ENCODE results near the gene BMP7.
"Not testable (repeated sequence)": the region's sequence is repeated elsewhere in the genome, so short reads cannot be mapped to it uniquely, and the experiment has no call there.

The BMP7 gene

DNA sequence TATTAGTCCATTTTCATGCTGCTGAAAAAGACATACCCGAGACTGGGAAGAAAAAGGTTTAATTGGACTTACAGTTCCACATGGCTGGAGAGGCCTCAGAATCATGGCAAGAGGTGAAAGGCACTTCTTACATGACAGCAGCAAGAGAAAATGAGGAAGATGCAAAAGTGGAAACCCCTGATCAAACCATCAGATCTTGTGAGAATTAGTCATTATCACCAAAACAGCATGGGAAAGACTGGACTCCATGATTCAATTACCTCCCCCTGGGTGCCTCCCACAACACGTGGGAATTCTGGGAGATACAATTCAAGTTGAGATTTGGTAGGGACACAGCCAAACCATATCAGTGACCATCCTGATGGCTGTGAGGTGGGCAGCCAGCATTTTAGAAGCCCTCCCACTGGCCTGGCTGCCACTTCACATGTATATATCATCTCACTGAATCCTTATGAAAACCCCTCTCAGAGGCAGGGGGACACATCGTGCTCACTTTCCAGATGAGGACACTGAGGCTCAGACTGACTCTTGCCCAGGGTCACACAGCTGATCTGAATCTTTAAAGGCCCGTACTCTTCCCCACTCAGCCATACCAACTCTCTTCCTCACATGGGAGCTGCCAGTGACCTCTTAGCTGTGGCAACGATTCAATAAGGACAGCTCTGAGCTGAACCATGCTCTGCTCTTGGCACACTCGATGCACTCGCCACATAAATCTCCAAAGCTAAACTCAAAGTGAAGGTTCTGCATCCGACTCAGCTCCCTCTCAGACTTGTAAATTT is 25.7 kb downstream of the BMP7 start:
- TF ChIP-seq, protein P1, sequence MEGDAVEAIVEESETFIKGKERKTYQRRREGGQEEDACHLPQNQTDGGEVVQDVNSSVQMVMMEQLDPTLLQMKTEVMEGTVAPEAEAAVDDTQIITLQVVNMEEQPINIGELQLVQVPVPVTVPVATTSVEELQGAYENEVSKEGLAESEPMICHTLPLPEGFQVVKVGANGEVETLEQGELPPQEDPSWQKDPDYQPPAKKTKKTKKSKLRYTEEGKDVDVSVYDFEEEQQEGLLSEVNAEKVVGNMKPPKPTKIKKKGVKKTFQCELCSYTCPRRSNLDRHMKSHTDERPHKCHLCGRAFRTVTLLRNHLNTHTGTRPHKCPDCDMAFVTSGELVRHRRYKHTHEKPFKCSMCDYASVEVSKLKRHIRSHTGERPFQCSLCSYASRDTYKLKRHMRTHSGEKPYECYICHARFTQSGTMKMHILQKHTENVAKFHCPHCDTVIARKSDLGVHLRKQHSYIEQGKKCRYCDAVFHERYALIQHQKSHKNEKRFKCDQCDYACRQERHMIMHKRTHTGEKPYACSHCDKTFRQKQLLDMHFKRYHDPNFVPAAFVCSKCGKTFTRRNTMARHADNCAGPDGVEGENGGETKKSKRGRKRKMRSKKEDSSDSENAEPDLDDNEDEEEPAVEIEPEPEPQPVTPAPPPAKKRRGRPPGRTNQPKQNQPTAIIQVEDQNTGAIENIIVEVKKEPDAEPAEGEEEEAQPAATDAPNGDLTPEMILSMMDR (IDR thresholded peaks at IDR 0.05; ENCODE audit: low read depth, low read length): no peak
- DNase-seq (ENCODE audit: extremely low read depth, low read depth): no peak

DNA sequence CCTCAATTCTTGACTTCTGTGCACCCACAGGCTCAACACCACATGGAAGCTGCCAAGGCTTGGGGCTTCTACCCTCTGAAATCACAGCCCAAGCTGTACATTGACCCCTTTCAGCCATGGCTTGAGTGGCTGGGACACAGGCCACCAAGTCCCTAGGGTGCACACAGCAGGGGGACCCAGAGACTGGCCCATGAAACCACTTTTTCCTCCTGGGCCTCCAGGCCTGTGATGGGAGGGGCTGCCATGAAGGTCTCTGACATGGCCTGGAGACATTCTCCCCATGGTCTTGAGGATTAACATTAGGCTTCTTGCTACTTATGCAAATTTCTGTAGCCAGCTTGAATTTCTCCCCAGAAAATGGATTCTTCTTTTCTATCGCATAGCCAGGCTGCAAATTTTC is 26.7 kb downstream of the BMP7 start:
- not testable (repeated sequence) for DNase-seq (ENCODE audit: extremely low read depth, low read depth)

DNA sequence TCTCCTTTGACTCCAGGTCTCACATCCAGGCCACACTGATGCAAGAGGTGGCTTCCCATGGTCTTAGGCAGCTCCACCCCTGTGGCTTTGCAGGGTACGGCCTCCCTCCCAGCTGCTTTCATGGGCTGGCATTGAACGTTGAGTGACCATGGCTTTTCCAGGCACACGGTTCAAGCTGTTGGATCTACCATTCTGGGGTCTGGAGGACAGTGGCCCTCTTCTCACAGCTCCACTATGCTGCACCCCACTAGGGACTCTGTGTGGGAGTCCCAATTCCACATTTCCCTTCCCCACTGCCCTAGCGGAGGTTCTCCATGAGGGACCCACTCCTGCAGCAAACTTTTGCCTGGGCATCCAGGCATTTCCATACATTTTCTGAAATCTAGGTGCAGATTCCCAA is 27.1 kb downstream of the BMP7 start:
- DNase-seq (ENCODE audit: extremely low read depth, low read depth): not testable (repeated sequence)

DNA sequence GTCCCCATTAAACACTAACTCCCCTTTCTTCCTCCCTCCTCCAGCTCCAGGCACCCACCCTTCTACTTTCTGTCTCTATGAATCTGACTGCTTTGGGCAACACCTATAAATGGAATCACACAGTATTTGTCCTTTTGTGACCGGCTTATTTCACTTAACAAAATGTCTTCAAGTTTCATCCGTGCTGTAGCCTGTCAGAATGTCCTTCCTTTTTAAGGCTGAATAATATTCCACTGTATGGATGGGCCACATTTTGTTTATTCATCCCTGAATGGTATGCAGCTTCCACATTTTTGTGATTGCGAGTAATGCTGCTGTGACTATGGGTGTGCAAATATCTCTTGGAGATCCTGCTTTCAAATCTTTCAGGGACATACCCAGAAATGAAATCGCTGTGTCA is 28.4 kb downstream of the BMP7 start:
- TF ChIP-seq, protein P1 (IDR thresholded peaks at IDR 0.05; ENCODE audit: low read depth, low read length): no peak

DNA sequence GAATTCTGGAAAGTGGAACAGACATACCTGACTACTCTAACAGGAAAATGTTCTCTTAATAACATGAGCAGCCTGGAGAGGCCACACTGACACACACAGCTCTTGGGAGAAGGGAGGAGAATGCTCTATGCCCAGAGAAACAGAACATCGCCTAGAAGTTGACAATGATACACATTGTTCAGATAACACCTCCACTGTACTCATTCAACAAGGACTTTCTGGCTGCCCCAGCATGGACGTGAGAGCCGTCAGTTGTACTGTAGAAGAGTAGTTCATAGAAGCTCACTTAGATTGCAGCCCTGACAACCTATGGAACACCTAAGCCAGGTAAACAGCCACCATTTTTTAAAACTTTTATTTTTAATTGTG is 28.9 kb downstream of the BMP7 start:
- TF ChIP-seq, protein P1 (IDR thresholded peaks at IDR 0.05; ENCODE audit: low read depth, low read length): no peak
- no peak for DNase-seq (ENCODE audit: extremely low read depth, low read depth)

More for the DNA sequence above, 28.4 kb downstream of the BMP7 start:
- DNase-seq (ENCODE audit: extremely low read depth, low read depth): no peak

DNA sequence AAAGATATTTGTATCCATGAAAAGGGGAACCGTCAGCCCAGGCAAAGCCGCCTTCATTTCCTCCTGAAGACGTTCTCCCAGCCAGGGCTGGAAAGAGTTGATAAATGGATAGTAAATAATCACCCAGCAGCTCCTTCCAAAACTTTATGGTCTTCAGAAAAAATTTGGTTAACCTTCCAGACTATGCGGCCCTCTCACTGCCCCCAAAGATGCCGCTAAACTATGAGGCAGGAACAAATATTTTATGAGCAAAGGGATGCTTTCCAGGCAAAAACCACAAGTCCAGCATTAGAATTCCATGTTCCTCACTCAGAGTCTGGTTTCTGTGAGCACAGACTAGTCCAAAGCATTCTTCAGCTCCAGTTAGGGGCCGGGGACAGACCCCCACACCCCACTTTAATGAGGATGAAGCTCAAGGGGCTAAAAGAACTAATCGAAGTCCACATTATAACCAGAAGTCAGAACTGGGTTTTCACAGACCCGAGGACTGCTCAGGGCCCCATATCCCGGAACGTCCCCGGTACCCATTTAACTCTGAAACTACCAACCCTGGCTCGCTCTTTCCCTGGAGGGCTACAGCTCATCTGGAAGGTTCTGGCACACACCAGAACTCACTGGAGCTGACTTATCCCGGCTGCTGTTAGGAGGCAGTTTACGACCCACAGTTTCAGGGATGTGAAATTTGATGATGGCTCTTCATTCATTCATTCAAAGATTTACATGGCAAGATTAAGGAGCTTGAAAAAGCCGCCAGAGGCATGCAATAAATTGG is 29.4 kb downstream of the BMP7 start:
- DNase-seq (ENCODE audit: extremely low read depth, low read depth): no peak
- TF ChIP-seq, protein P1 (IDR thresholded peaks at IDR 0.05; ENCODE audit: low read depth, low read length): no peak

DNA sequence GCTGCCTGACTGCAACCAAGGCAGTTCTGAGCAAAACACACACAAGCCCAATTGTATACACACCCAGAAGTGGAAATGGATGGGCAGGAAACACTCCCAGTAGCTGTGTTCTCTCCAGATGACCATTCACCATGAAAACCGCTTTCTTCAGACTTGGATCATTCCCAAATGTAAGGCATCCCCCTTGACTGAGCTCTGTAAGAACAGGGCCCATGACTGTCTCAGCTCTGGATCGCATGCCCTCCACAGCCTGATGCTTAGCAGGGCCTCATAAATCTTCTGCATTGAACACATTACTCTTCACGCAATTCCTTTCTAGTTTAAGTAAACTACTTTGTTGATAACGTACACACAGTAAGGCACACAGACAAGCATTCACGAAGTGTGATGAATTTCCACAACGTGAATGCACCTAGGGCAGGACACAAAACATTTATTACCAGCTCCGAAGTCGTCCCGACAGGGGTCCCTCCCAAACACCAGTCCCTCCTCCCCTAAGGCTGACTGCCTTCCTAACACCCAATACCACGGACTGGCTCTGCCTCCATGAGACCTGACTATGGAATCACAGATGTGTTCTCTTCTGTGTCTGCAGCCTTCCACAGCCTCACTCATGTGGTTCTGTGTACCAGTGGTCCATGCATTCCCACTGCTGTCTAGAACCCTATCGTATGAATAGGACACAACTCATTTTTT is 31.7 kb downstream of the BMP7 start:
- TF ChIP-seq, protein P1 (IDR thresholded peaks at IDR 0.05; ENCODE audit: low read depth, low read length): no peak
- no peak for DNase-seq (ENCODE audit: extremely low read depth, low read depth)

DNA sequence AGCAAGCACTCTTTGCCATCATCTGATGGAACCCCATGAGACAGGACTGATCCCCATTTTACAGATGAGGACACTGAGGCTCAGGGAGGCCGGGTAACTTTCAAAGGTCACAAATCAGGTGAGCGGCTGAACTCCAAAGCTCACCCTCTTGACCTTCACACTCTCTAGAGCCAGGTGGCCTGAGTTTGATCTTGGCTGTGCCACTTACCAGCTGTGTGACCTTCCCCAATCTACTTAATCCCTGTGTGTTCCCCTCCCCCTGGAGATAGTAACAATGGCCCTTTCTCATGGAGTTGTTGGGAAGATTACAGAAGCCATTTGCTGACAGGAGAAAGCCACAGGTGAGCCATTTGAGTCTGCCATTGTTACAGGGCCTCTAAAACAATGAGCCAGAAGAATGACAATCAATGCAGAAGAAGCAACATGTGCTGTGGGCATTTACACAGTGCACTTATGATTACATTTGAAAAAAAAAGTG is 34.5 kb downstream of the BMP7 start:
- no peak for DNase-seq (ENCODE audit: extremely low read depth, low read depth)

More for the DNA sequence above, 34.5 kb downstream of the BMP7 start:
- TF ChIP-seq, protein P1 (IDR thresholded peaks at IDR 0.05; ENCODE audit: low read depth, low read length): no peak

Measured in AG09319 (cell line).